GM19025 (cell line): Measurements from ENCODE around the gene SIRT2.
A peak's percentile ranks its signal among the peaks of the same experiment; 100 is the strongest.
"Not testable (repeated sequence)": the region's sequence is repeated elsewhere in the genome, so short reads cannot be mapped to it uniquely, and the experiment has no call there.

Source experiments
- ATAC-seq: cut with Tn5 transposase; IDR thresholded peaks from one replicate; pipeline ENCODE4 v1.9.1; 2021; ENCODE audit warnings: mild to moderate bottlenecking, low read depth, moderate library complexity; ENCODE audit not compliant: unreplicated experiment

SIRT2 gene

GRCh38 chr19:38869836-38870607 is 29.4 kb downstream of the SIRT2 start:
- peak; percentile 72 for ATAC-seq

GRCh38 chr19:38869160-38869835 is 30.1 kb downstream of the SIRT2 start:
- ATAC-seq = no peak

GRCh38 chr19:38868551-38868950 is 30.9 kb downstream of the SIRT2 start:
- no peak for ATAC-seq

GRCh38 chr19:38867171-38867780 is 32.1 kb downstream of the SIRT2 start:
- no peak for ATAC-seq

GRCh38 chr19:38862321-38863059 is 36.9 kb downstream of the SIRT2 start:
- ATAC-seq = no peak

GRCh38 chr19:38861368-38861767 is 38.0 kb downstream of the SIRT2 start:
- ATAC-seq = no peak

- not testable (repeated sequence) for ATAC-seq
Measured at GRCh38 chr19:38859631-38860204, 39.7 kb downstream of the SIRT2 start.

- ATAC-seq = no peak
Measured at GRCh38 chr19:38856813-38857212, 42.6 kb downstream of the SIRT2 start.

- not testable (repeated sequence) for ATAC-seq
Measured at GRCh38 chr19:38855751-38856150, 43.7 kb downstream of the SIRT2 start.

GRCh38 chr19:38854961-38855360 is 44.5 kb downstream of the SIRT2 start:
- not testable (repeated sequence) for ATAC-seq

GRCh38 chr19:38853214-38853613 is 46.2 kb downstream of the SIRT2 start:
- ATAC-seq = no peak

- ATAC-seq = no peak
Measured at GRCh38 chr19:38852231-38853044, 47.0 kb downstream of the SIRT2 start.

- peak; percentile 15 for ATAC-seq
Measured at GRCh38 chr19:38851622-38852230, 47.7 kb downstream of the SIRT2 start.

- ATAC-seq = no peak
Measured at GRCh38 chr19:38850976-38851621, 48.3 kb downstream of the SIRT2 start.

GRCh38 chr19:38850436-38850975 is 48.9 kb downstream of the SIRT2 start:
- ATAC-seq = peak; percentile 55

- ATAC-seq = peak; percentile 48
Measured at GRCh38 chr19:38849860-38850435, 49.5 kb downstream of the SIRT2 start, which contains the start of gene HNRNPL. Gene HNRNPL (minus strand): TSS chr19:38849986. CDS start chr19:38849966, 20 bp downstream.

- peak; percentile 20 for ATAC-seq
Measured at GRCh38 chr19:38849147-38849859, 50.1 kb downstream of the SIRT2 start.
